MM.1S (cell line): ENCODE results near the gene PTPRG.
A peak's percentile ranks its signal among the peaks of the same experiment; 100 is the strongest.

ENCODE experiments used
- DNase-seq: peaks from one replicate; pipeline ENCODE4 v3.0.0-alpha.2; 2015
- H2AFZ ChIP-seq: fragments of 300-600 bp; sonication (generic); 2 replicates; pipeline ENCODE4 v1.6.0; 2016; ENCODE audit warnings: antibody characterized with exemption, low read length
- H3F3A ChIP-seq: fragments of 300-600 bp; sonication (generic); 2 replicates; pipeline ENCODE4 v1.6.1; 2016; ENCODE audit warnings: mild to moderate bottlenecking, antibody characterized with exemption, low read length, moderate library complexity, mixed read lengths; ENCODE audit not compliant: insufficient read depth
- H3K27ac ChIP-seq: fragments of 300-600 bp; sonication (generic); 2 replicates; pipeline ENCODE4 v1.5.1; 2016; ENCODE audit warnings: mild to moderate bottlenecking, low read length
- H3K27me3 ChIP-seq: fragments of 300-600 bp; sonication (generic); replicated peaks from 2 replicates; pipeline ENCODE4 v1.6.0; 2016; ENCODE audit warnings: low read length; ENCODE audit not compliant: insufficient read depth
- H3K36me3 ChIP-seq: fragments of 300-600 bp; sonication (generic); replicated peaks from 2 replicates; pipeline ENCODE4 v1.6.1; 2016; ENCODE audit warnings: mild to moderate bottlenecking, low read length, mixed read lengths; ENCODE audit not compliant: insufficient read depth
- H3K4me1 ChIP-seq: fragments of 300-600 bp; sonication (generic); 2 replicates; pipeline ENCODE4 v1.6.1; 2016; ENCODE audit warnings: low read length, mixed read lengths
- H3K4me2 ChIP-seq: fragments of 300-600 bp; sonication (generic); 2 replicates; pipeline ENCODE4 v1.6.0; 2016; ENCODE audit warnings: low read depth, low read length
- H3K4me3 ChIP-seq: fragments of 300-600 bp; sonication (generic); 2 replicates; pipeline ENCODE4 v1.5.1; 2016; ENCODE audit warnings: low read length, mixed read lengths
- H3K79me2 ChIP-seq: fragments of 300-600 bp; sonication (generic); 2 replicates; pipeline ENCODE4 v1.6.1; 2016; ENCODE audit warnings: mixed run types, low read length, mixed read lengths
- H3K9ac ChIP-seq: fragments of 300-600 bp; sonication (generic); 2 replicates; pipeline ENCODE4 v1.6.1; 2016; ENCODE audit warnings: low read length, mixed read lengths
- H3K9me2 ChIP-seq: fragments of 300-600 bp; sonication (generic); replicated peaks from 2 replicates; pipeline ENCODE4 v1.6.1; 2016; ENCODE audit warnings: mild to moderate bottlenecking, low read length, mixed read lengths; ENCODE audit not compliant: insufficient read depth
- H3K9me3 ChIP-seq: fragments of 300-600 bp; sonication (generic); replicated peaks from 2 replicates; pipeline ENCODE4 v1.6.1; 2016; ENCODE audit warnings: mild to moderate bottlenecking, low read length, mixed read lengths; ENCODE audit not compliant: insufficient read depth
- H4K20me1 ChIP-seq: fragments of 300-600 bp; sonication (generic); 2 replicates; pipeline ENCODE4 v1.6.1; 2016; ENCODE audit warnings: mild to moderate bottlenecking, low read length, moderate library complexity, mixed read lengths; ENCODE audit not compliant: insufficient read depth
- EZH2 ChIP-seq: fragments of 300-600 bp; sonication (generic); optimal IDR thresholded peaks from 2 replicates; pipeline ENCODE3; 2017; ENCODE audit warnings: low read depth, mild to moderate bottlenecking, antibody characterized with exemption, low read length, mixed read lengths
- EZH2phosphoT487 ChIP-seq: fragments of 300-600 bp; sonication (generic); IDR thresholded peaks from 2 replicates; pipeline ENCODE4 v1.6.1; 2018; ENCODE audit warnings: antibody characterized with exemption, low read length
- TF ChIP-seq, protein P1 (sequence below): fragments of 300-600 bp; sonication (generic); IDR thresholded peaks from 2 replicates; pipeline ENCODE4 v1.5.1; 2016; ENCODE audit warnings: antibody characterized with exemption, low read length, mixed read lengths

Gene PTPRG

DNA sequence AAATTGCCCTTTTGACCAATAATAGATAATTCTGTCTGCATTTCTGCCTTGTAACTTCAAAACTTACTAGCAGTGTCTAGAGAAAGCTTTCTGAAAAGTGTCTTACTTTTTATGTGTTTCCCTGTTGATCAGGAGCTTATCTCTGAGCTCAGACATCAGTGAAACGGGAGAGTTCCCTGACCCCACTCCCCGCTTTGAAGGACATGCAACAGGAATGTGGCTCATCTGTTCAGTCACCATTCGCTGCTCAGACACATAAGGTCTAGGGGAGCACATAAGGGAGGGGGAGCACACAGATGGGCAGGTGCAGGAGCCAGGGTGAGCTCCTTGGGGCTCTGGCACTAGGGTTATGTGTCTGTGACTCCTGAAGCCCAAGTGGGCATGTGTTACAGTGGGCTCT is 607.0 kb downstream of the PTPRG start:
- Histone ChIP-seq H3K4me2 (no peak overlapping the region), H3K27ac (no peak overlapping the region), H3K36me3 (no peaks in the 10 kb centered on the region), H3K4me1 (peaks cover 10% of the 10 kb centered on the region), H2AFZ (no peak overlapping the region), H3K9ac (no peak overlapping the region), H3F3A (no peaks in the 10 kb centered on the region), H3K79me2 (no peaks in the 10 kb centered on the region), H3K9me3 (no peaks in the 10 kb centered on the region), H3K4me3 (no peak overlapping the region), H3K27me3 (no peaks in the 10 kb centered on the region), H4K20me1 (no peaks in the 10 kb centered on the region), H3K9me2 (no peaks in the 10 kb centered on the region)
- no peak for DNase-seq
- TF ChIP-seq EZH2, result no peak
- no peak for TF ChIP-seq EZH2phosphoT487
- TF ChIP-seq, protein P1, sequence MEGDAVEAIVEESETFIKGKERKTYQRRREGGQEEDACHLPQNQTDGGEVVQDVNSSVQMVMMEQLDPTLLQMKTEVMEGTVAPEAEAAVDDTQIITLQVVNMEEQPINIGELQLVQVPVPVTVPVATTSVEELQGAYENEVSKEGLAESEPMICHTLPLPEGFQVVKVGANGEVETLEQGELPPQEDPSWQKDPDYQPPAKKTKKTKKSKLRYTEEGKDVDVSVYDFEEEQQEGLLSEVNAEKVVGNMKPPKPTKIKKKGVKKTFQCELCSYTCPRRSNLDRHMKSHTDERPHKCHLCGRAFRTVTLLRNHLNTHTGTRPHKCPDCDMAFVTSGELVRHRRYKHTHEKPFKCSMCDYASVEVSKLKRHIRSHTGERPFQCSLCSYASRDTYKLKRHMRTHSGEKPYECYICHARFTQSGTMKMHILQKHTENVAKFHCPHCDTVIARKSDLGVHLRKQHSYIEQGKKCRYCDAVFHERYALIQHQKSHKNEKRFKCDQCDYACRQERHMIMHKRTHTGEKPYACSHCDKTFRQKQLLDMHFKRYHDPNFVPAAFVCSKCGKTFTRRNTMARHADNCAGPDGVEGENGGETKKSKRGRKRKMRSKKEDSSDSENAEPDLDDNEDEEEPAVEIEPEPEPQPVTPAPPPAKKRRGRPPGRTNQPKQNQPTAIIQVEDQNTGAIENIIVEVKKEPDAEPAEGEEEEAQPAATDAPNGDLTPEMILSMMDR, result no peak

DNA sequence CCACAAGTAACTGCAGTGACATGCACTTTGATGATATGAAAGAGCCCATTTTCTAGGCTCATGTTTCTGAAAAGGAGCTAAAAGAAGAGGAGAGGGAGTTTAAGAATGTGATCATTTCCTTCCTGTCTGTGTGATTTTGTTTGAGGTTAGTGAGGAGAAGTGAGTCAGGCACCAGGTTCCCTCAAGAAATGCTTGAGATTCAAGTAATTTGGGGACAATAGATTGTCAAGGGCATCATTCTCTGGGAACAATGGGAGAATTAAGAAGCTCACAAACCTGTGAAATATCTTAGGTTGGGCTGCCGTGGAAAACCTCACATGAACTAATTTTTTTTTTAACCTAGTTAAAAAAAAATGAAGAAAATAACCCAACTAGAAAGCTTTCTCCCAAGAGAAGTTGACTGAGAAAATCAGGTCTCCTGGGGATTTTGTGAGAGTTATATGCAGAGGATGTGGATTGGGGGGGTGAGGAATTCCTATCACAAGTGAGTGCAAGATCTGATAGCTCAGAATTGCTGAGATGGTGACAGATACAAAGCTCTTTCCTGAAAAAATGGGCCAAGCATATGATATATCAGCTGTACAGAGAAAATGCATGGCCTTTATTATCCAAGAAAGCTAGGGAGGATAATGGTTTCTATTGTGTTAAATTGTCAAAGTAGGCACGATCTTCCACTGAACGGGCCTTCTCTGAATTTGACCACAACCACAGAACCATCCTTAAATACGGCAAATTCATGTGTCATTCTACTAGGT is 608.7 kb downstream of the PTPRG start:
- peaks cover 10% of the 10 kb centered on the region for H3K4me1 ChIP-seq
- DNase-seq, result no peak
- TF ChIP-seq, protein P1, result no peak
- TF ChIP-seq EZH2, result no peak
- no peak for TF ChIP-seq EZH2phosphoT487
- no peak overlapping the region for H2AFZ ChIP-seq
- no peaks in the 10 kb centered on the region for H3K27me3 ChIP-seq
- H3K79me2 ChIP-seq, result no peaks in the 10 kb centered on the region
- H3F3A ChIP-seq, result no peaks in the 10 kb centered on the region
- no peaks in the 10 kb centered on the region for H3K36me3 ChIP-seq
- no peak overlapping the region for H3K27ac ChIP-seq
- H3K4me2 ChIP-seq, result peak overlapping the region; percentile 8; the same call in 1 of the 2 replicates
- H3K9me3 ChIP-seq, result no peaks in the 10 kb centered on the region
- H4K20me1 ChIP-seq, result no peaks in the 10 kb centered on the region
- H3K4me3 ChIP-seq, result no peak overlapping the region
- no peaks in the 10 kb centered on the region for H3K9me2 ChIP-seq
- H3K9ac ChIP-seq, result no peak overlapping the region

DNA sequence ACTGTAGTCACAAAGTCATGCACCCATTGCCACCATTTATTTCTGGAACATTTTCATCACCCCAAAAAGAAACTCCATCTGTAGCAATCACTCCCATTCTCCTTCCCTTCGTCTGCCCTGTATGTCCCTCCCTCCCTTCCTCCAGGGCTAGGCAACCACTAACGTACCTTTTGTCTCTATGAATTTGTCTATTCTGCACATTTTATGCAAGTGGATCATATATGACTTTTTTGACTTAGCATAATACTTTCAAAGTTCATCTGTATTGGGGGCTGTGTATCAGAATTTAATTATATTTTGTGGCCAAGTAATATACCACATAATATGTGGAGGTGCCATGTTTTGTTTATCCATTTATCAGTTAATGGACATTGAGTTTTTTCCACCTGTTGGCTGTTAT is 610.4 kb downstream of the PTPRG start:
- H3K36me3 ChIP-seq, result no peaks in the 10 kb centered on the region
- no peak overlapping the region for H3K9ac ChIP-seq
- H3K4me2 ChIP-seq, result no peak overlapping the region
- H3K27me3 ChIP-seq, result no peaks in the 10 kb centered on the region
- H2AFZ ChIP-seq, result no peak overlapping the region
- H3K79me2 ChIP-seq, result no peaks in the 10 kb centered on the region
- H3K9me2 ChIP-seq, result no peaks in the 10 kb centered on the region
- no peak for DNase-seq
- no peaks in the 10 kb centered on the region for H3F3A ChIP-seq
- H3K27ac ChIP-seq, result no peak overlapping the region
- H3K9me3 ChIP-seq, result no peaks in the 10 kb centered on the region
- H4K20me1 ChIP-seq, result no peaks in the 10 kb centered on the region
- H3K4me3 ChIP-seq, result no peak overlapping the region
- TF ChIP-seq EZH2phosphoT487 (no peak), EZH2 (no peak)
- TF ChIP-seq, protein P1, result no peak
- H3K4me1 ChIP-seq, result peaks cover 10% of the 10 kb centered on the region
